GOT3 (cell line): ENCODE results near the gene RAB43.

Experiments
- DNase-seq: peaks from one replicate; lab custom pipeline; 2025; ENCODE audit warnings: mixed read lengths; lab: John Stamatoyannopoulos, UW

Gene RAB43

GRCh38 chr3:129038121-129038855 lies 83.3 kb downstream of the RAB43 start:
- DNase-seq = no peak
